GM18858 (cell line): ENCODE measurements around the gene KY.

ENCODE experiments used
- ATAC-seq: cut with Tn5 transposase; IDR thresholded peaks from one replicate; pipeline ENCODE4 v1.9.1; 2021; ENCODE audit not compliant: unreplicated experiment

Gene KY

DNA sequence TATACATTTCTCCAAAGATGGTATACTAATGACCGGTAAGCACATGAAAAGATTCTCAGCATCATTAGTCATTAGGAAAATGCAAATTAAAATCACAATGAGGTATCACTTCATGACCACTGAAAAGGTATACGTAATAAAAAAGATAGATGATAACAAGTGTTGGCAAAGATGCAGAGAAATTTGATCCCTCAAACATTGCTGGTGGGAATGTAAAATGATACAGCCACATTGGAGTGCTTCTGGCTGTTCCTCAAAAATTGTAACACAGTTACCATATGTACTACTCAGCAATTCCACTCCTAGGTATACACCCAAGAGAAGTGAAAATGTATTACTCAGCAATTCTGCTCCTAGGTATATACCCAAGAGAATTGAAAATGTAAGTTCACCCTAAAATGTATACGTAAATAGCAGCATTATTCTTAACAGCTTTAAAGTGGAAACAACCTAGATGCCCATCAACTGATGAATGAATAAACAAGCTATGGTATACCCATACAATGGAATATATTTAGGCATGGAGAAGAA, 25.0 kb upstream of the KY start:
- no peak for ATAC-seq

DNA sequence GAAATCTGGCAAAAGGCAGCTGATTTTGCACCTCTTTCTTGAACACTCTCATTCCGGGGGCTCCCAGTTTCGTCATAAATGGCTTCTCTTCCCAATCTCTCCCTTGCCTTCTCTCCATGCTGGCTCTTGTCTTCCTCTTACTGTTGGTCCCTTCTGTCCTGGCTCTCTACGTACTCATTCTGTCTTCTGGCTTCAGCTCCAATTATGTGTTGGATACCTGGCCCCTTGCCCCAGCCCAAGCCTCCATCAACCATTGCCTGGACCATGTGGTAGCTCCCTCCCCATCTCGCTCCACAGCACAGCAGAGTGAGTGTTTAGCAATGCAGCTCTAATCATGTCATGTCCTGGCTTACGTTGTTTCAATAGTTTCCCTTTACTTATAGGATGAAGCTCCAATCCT, 21.7 kb upstream of the KY start:
- ATAC-seq = no peak

DNA sequence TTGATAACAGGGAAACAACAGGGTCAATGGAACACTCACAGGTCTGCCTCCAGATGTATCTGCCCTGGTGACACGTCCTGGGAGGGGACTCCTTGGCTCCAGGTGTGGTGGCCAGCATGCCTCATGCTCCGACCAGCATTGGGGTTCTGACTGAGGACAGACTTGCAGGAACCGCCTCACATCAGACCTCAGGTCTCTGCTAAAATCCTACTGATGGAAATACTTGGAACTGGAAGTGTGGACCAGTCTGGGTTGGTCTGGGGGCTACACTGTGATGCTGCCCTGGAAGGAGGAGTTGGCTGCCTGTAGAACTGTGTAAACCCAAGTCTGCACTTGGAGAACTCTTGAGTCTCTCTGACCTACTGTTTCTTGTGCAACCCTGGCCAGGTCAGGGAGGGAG, 17.1 kb upstream of the KY start:
- ATAC-seq = no peak

DNA sequence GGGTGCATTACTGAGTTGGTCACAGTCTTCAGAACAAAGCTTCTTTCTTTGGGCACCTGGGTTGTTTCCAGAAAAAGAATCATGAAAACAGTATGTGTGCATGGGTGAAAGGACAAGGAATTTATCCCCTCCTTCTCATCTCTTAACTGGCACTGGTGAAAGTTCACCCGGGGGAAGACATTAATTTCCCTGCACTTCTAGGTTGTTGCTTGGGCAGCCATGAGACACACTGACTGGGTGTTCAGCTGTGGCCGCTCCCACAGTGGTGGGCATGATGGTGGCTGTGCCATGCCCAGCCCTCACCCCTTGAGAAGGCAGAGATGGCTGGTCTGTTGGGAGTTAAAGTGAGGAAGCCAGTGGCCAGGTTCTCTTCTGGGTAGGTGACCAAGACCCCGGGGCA, 16.6 kb upstream of the KY start:
- no peak for ATAC-seq

DNA sequence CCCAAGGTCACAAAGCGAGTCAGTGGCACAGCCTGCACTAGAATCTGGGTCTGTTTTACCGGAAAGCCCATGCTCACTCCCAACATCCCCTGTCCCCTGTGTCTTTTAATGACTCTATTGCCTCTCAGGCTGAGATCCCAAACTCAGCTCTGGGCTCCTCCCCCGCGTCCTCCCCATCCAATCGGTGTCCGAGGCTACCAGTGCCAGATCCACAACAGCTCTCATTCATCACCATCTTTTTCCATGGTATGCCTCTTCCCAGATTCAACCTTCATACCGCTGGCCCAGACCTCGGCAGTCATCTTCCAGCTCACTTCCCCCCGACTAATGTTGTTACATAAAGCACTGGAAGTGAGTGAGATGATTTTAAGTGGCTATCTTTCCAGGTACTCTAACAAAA, 16.1 kb upstream of the KY start:
- no peak for ATAC-seq

DNA sequence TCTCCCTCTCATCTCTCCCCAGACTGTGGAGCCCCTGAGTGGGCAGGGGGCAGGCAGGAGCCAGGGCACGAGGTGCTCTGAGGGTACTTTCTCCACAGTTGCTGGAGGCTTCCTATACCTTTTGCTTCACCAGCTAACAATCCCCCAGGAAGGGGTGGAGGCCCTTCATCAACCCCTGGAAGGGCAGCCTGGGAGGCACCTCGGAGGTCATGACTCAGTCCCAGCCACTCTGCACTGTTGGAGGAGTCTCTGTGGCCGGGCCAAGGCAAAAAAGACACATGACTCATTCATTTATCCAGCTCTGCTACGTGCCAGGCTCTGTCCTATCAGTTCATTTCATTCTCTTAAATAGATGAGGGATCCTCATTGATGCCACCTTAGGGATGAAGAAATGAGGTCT, 15.6 kb upstream of the KY start:
- no peak for ATAC-seq

DNA sequence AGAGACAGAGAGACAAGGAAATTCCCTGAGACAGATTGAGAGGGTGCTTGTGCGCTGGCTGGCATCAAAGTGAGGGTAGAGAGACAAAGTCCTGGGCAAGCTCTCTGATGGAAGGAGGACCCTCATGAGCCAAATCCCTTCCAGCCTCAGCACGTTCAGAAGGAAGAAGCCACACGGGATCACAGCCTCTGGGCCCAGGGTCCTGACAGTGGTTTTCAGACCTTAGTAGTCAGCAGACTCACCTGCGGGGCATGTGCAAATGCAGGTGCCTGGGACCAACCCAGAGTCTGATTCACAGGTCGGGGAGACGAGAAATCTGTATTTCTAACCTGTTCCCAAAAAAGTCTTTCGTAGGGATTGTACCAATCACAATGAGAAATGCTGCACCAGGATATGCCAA, 15.2 kb upstream of the KY start:
- no peak for ATAC-seq

DNA sequence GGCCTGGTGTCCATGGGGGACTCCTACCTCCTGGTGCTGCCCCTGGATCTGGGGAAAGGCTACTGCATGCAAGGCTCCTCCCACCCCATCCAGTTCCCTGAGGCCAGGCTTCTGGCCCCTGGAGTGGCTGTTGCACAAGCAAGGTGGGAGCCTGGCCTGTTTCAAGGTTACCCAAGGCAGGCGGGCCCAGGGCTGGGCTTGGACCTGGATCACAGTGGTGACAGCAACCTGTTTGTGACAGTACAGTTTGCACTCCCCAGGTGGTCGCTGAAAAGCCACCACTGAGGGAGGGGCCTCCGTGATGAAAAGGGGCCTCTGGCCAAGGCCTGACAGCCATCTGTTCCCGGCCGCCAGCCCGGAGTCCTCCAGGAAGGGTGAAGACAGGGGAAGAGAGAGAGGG, 14.4 kb upstream of the KY start:
- no peak for ATAC-seq

DNA sequence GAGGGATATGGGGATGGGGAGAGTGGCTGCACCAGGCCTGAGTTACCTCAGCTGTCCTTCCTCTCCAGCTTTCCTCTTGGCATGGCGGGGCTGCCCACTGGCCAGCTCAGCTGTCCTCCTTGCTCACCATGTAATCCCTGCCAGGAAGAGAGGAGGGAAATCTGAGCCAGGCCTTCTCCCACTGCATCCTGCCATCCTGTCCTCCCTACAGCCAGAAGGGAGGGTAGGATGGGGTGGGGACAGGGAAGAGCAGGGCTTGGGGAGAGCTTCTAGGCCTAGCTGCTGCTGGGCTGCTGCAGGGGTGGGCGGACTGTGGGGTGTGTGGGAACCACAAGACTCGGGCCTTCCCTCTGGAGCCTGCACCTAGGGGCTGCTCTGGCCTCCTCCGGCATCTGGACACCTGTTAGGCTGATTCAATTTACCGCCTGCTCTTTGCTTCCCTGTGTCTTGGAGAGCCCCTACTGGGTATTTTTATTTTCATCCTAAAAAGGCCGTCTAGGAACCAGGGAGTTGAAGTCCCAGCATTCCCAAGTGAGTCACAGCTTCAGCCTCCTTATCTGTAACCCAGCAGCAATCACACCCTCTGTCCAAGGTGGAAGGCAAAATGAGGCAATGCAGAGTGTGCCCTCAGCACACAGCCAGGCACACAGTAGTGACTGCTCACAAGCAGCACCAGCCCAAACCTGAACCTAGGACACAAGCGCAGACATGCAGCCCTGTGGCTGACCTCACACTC, 13.1 kb upstream of the KY start:
- ATAC-seq = no peak

DNA sequence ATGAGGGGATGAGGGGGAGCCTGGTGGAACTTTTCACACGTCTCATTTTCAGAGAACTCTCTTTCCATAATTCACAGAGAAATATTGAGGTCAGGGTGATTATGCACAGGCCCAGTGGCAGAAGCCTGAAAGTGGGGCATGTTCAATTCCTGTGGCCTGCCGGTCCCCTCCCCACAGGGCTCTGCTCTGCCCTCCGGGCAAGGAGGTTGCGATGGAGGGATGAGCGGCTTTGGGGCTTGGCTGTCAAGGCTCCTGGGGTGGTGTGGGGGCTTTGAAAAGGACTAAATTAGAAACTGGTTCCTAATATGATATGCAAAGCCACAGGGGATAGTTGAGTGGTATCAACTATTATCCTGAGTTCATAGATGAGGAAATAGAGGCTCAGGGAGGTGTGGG, 9.2 kb upstream of the KY start:
- ATAC-seq = no peak

DNA sequence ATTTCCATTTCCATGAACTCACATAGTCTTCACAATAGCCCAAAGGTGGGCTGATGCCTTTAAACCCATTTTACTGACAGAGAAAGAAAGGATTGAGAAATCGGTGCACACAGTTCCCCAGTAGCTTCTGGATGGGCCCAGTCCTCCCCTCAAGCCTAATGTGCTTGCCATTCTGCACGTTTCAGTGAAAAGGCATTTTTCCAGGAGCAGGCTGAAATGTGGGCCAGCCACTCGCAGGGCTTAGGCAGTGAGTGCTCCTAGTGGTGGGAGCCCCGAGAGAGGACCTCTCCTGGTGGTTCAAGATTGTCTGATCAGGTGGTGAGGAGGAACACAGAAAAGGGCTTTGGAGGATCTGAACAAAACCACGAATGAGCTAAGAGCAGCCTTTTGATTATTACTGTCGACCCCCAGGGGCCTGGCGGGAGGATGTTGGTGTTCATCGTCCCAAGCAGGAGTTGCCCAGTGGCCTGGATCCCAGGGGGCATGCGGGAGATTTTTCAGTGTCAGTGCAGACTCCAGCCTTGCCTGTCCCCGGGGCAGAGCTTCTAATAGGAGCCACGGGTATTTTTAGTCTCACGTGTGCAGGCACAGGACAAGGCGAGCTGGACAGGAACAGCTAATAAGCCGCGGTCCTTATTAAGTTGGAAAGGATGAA, 8.7 kb upstream of the KY start:
- ATAC-seq = no peak

DNA sequence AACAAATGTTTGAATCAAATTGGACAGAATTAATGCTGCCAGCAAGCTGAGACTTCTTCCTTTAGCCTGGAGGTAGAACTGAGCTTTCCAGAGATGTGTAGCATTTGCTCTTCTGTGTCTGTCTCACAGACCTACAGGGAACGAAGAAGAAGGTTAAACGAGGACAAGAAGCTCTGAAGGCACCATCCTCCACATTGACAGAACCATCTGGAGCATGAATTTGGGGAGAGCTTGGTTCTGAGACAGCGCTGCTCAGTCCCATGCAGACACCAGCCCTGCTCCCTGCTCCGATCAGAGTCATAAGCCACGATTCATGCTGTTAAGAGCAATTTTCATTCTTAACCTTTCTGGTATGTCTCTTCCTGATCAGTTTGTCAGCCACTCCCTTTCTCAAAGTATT, 7.7 kb upstream of the KY start:
- ATAC-seq = no peak

DNA sequence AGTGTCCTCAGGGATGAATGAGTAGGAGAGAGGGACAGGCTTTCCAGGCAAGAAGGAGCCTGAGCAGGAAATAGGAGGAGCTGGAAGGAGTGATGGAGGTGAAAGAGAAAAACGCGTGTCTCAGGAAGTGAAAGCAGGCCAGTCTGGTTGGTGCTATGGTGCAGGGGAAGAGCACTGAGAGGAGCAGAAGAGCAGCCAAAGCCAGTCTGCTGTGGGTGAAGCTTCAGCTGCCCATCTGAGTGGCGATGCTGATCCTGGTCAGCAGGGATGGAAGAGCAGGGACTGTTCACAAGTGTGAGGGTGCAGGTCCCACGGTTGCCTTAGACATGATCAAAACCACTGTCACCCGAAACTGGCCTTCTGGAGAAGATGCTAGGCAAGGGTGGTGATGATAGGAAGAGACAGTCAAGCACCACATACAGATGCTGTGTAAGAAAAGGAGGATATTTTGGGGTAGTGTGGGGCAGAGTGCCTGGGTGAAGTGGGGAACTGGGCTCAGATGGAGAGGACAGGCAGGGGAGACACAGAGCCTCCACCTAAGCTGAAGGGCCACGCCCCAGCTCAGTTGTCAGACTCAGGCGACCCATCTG, 5.5 kb upstream of the KY start:
- no peak for ATAC-seq

DNA sequence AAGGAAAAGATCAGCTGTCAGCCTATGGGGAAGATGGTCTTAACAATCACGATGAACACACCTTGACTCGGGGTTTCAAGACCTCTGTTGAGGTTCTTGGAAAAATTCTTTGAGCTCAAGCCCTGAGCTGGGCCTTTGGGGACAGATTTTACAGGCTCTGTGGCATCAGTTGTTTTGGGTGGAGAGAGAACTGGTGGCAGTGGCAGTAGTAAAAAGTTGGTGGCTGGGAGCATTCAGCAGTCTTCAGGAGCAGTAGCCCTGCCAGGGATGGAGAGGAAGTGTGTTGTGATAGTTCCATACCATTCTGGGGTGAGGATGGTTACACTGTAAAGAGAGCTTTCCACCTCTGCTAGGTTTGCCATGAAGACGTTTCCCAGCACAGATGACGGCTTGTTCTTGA, 4.9 kb upstream of the KY start:
- ATAC-seq = no peak

DNA sequence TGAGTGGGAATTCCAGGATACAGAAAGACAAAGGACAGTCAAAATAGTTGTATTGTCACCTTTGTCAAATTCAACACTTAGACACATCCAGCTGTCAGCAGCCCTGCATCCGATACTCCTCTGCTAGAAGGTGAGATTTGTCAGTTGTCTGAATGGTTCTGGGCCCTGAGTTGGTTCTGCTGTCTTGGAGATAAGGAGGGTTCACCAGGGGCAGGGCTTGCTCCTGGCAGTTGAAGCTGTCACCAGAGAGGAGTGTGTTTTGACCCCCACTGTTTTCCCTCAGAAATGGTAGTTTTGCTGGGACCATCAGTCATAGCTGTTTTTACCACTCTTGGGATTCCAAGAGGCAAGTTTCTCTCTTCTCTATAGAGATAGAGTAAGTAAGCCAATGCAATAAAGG, 3.2 kb upstream of the KY start:
- no peak for ATAC-seq

DNA sequence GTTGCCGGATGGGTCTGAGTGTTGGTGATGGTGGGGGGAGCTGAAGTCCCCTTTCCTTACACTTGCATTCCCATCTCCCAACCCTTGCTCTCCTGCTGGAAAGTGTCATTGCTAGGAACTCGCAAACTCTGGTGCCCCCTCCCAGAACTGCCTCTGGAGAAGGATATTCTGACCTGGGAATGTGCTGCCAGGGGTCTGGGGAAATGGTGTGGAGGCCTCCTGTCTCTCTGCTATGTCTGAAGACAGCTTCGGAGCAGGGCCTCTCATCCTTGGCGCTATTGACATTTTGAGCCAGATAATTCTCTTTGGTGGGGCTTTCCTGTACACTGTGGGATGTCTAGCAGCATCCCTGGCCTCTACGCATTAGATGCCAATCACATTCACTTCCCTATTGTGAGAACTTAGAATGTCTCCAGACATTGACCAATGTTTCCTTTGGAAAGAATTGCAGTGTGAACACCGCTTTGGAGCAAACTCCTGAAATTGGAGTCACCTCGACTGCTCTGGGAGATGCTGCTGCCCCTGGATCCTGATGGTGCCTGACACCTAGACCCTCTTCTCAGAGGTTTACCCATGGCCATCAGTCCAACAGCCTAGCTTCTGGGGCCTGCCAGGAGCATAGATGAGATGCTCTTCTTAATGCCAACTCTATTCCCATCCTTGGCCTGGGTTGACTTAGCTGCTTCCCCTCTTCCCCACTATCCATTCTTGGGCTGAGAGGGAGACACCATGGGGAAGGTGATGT, 2.2 kb upstream of the KY start:
- no peak for ATAC-seq

DNA sequence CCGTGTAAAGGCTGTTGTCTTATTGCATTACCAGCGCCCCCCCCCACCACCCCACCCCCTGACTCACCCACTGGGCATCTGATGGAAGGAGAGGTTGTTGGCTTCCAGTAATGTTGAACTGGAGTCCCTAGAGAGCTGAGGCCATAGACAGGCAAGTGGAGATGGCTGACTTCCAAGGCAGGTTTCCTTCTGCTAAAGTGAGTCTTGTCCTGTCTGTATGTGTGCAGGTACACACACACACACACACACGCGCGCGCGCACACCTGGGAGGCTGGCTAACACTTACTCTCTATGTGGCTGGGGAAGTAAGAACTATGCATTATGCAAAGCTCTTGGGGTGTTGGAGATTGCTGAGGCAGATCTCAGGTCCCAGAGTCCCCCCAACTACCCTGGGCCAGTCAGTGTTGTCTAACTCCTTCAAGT, 1.6 kb upstream of the KY start:
- no peak for ATAC-seq

DNA sequence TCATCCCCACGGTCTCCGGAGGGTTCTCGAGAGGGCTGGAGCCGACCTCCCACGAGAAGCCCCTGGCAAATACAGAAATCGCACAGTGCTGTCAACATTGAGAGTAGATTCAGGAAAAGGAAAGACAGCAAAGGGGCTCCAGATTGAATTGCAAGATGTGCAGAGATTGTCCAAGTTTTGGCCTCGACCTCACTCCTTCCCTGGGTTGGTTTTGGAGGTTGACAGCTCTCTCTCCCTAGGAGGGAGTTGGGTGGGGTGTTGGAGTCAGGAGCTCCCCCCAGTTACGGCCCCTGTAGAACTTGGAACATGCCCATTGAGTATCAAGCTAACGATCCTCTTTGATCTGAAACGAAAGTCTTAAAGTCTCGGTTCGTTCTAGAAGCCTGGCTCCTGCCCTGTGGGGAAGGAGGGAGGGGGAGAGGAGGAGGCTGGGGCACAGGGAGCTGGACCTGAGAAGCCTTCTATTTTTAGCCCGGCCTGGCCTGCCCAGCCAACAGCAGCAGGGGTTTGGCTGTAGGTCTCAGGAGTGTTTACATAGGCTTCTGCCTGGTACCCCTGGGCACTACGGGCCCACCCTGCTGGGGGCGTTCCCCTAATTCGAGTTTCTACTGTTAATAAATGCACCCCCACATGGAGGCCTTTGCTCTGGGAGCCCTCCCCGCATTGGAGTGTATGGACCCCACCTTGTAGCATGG, 672 bp upstream of the KY start:
- ATAC-seq = no peak

DNA sequence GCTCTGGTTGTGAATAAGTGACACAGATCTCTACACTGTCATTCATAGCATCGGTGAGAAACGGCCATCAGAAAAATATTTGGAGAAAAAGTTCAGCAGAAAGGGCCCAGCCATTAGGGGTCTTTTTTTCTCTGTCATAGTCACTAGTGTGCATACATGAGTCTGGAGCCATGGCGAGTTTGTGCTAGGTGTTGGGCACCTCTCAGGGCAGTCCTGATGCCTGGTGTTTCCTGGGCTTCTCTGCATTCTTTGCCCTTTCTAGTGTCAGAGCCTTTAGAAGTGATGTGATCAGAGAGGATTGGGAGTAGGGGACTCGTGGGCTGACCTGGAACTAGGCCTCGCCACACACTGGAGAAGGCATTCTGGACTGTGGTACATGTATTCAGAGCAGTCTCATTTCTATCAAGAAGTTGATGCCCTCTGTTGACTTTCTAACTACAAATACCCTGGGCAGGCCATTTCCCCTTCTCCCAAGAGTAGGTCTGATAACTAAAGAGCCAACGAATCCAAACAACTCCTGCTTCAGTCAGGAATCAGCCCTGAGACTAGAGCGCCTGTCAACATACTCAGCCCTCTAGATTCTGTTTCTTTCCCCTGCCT, 1.6 kb downstream of the KY start:
- ATAC-seq = no peak

DNA sequence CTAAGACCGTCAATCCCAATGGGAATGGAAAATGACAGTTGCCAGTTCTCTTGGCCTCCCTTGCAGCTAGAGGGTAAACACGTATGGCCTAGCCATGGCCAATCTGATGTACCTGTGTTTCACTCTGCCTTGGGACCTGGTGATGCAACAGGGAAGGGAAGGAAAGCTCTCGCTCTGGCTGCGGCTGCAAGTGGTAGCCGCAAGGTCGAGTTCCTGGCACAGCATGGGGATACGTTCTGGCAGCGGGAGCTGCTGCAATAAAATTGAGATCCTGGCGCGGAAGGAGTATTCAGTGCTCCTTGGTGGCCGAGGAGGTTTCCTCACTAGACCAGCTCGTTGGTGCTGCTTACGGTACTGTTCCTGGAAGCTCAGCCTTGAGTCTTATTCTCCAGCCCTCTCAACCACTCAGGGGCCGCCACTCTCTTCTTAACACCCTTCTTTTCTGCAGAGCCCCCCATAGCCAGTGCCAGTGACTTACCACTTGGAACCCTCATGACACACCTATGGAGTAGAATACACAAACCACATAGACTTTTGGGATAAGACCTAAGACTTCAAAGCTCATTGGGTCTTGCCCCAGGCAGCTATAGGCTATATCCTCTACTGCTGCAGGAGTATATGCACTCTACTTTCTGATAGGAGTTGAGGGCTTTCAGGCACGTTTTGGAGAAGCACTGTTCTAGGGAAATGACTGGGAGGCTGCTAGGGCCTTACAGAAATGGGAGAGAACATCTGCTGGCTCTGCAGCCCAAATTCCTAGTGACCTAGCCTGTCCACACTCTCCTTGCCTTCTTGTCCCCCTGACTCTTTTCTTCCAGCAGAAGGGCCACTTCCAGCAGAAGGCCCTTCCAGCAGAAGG, 2.7 kb downstream of the KY start:
- ATAC-seq = no peak
